B cell (primary cell): ENCODE measurements around the gene MST1. TPM values are rescaled to one million over a fixed set of nuclear protein-coding genes. Genes with fewer than 3 reads are reported as not detected.
A peak's percentile ranks its signal among the peaks of the same experiment; 100 is the strongest.

Experiments
- ATAC-seq: fragments of 200-7000 bp; cut with Tn5 transposase; one replicate; pipeline ENCODE4 v1.10.0; 2021; ENCODE audit warnings: low read depth, mild to moderate bottlenecking, moderate number of reproducible peaks, moderate library complexity
- CTCF ChIA-PET: fragments of 350-600 bp; sonication (Branson Sonifier 250); formaldehyde crosslinking; loops from one replicate; lab custom pipeline; 2021; ENCODE audit warnings: antibody characterized with exemption, inconsistent platforms; lab: Charles Lee
- POLR2A ChIA-PET: fragments of 350-600 bp; sonication (Branson Sonifier 250); formaldehyde crosslinking; loops from one replicate; lab custom pipeline; 2021; ENCODE audit warnings: antibody characterized with exemption; lab: Charles Lee
- DNase-seq: peaks from one replicate; pipeline ENCODE4 v3.0.0; 2013
- H2AFZ ChIP-seq: 2 replicates; pipeline ENCODE4 v1.6.1; 2012; ENCODE audit warnings: mild to moderate bottlenecking, low read depth, low read length; ENCODE audit not compliant: insufficient read depth, poor library complexity, severe bottlenecking
- H3K27ac ChIP-seq, 2 donors: 1 replicate in 1 of 2; 2 replicates in 1 of 2; pipeline ENCODE4 v1.5.1; 2012 to 2013; ENCODE audit warnings: low read length in 2 of 2, mild to moderate bottlenecking in 2 of 2, moderate library complexity in 1 of 2
- H3K27me3 ChIP-seq, 4 experiments: fragments of 200-600 bp in 1 of 4; sonication (generic) in 1 of 4; replicated peaks in 1 of 4; 1 replicate in 2 of 4; 2 replicates in 2 of 4; pipeline versions ENCODE4 v1.6.1 to v1.7.0; 2013 to 2016; ENCODE audit warnings: low read length in 3 of 4, mild to moderate bottlenecking in 2 of 4, mixed read lengths in 1 of 4, moderate library complexity in 1 of 4; ENCODE audit not compliant: insufficient read depth in 4 of 4, control insufficient read depth in 3 of 4; ENCODE audit errors: control extremely low read depth in 1 of 4
- H3K36me3 ChIP-seq, 2 experiments: replicated peaks in 1 of 2; 1 replicate in 1 of 2; 2 replicates in 1 of 2; pipeline versions ENCODE4 v1.6.1 to v1.7.1; 2013; ENCODE audit warnings: low read length in 1 of 2; ENCODE audit not compliant: insufficient read depth in 2 of 2, control insufficient read depth in 1 of 2; ENCODE audit errors: control extremely low read depth in 1 of 2, extremely low read depth in 1 of 2
- H3K4me1 ChIP-seq, 2 donors: fragments of 200-600 bp in 1 of 2; sonication (generic) in 1 of 2; 1 replicate in 1 of 2; 2 replicates in 1 of 2; pipeline versions ENCODE4 v1.5.1 to v1.6.1; 2013 to 2017; ENCODE audit warnings: low read length in 2 of 2; ENCODE audit not compliant: control insufficient read depth in 2 of 2, insufficient read depth in 2 of 2
- H3K4me2 ChIP-seq: replicated peaks from 2 replicates; pipeline ENCODE3; 2012; ENCODE audit warnings: mild to moderate bottlenecking, low read depth, low read length; ENCODE audit not compliant: poor library complexity, severe bottlenecking
- H3K4me3 ChIP-seq, 5 experiments: fragments of 200-600 bp in 1 of 5; sonication (generic) in 1 of 5; 1 replicate in 3 of 5; 2 replicates in 2 of 5; pipeline versions ENCODE4 v1.5.1 to v1.7.0; 2011 to 2016; ENCODE audit warnings: low read length in 4 of 5, mild to moderate bottlenecking in 4 of 5, low read depth in 2 of 5, control low read depth in 1 of 5, moderate library complexity in 1 of 5; ENCODE audit not compliant: insufficient read depth in 1 of 5; ENCODE audit errors: control extremely low read depth in 1 of 5, extremely low read depth in 1 of 5
- H3K79me2 ChIP-seq: fragments of 200-600 bp; sonication (generic); one replicate; pipeline ENCODE4 v1.6.0; 2016; ENCODE audit warnings: low read length; ENCODE audit not compliant: control insufficient read depth, insufficient read depth
- H3K9ac ChIP-seq: fragments of 200-600 bp; sonication (generic); 2 replicates; pipeline ENCODE4 v1.6.1; 2017; ENCODE audit warnings: mild to moderate bottlenecking, low read length, moderate library complexity
- H3K9me3 ChIP-seq, 3 donors: one replicate each; pipeline versions ENCODE4 v1.6.1 to v1.7.1; 2013; ENCODE audit warnings: low read length in 2 of 3; ENCODE audit not compliant: control insufficient read depth in 2 of 3, insufficient read depth in 1 of 3; ENCODE audit errors: control extremely low read depth in 1 of 3
- H4K20me1 ChIP-seq: 2 replicates; pipeline ENCODE4 v1.6.0; 2012; ENCODE audit warnings: mild to moderate bottlenecking, low read length; ENCODE audit not compliant: insufficient read depth, control insufficient read depth, poor library complexity, severe bottlenecking
- H3K27ac Mint-ChIP-seq: one replicate; pipeline ENCODE4 v1.8.0; 2021; ENCODE audit warnings: mixed read lengths
- H3K27me3 Mint-ChIP-seq: one replicate; pipeline ENCODE4 v1.8.0; 2021; ENCODE audit warnings: mixed read lengths
- H3K4me1 Mint-ChIP-seq: one replicate; pipeline ENCODE4 v1.8.0; 2021; ENCODE audit warnings: mixed read lengths
- H3K4me3 Mint-ChIP-seq: one replicate; pipeline ENCODE4 v1.8.0; 2021; ENCODE audit warnings: mixed read lengths
- H3K9me3 Mint-ChIP-seq: one replicate; pipeline ENCODE4 v1.8.0; 2022; ENCODE audit warnings: mixed read lengths; ENCODE audit not compliant: insufficient read depth
- CTCF ChIP-seq: fragments of 200-600 bp; IDR thresholded peaks from one replicate; pipeline ENCODE4 v1.8.0; 2022; ENCODE audit warnings: antibody characterized with exemption, mild to moderate bottlenecking
- EZH2 ChIP-seq: IDR thresholded peaks from 2 replicates; pipeline ENCODE4 v1.6.1; 2012; ENCODE audit warnings: borderline replicate concordance, low read depth, mild to moderate bottlenecking, moderate library complexity, low read length; ENCODE audit not compliant: insufficient read depth, poor library complexity, severe bottlenecking
- WGBS: methylation state at CpG from one replicate; pipeline ENCODE4 v1.1.5; 2013; ENCODE audit warnings: missing lambda C conversion rate; ENCODE audit not compliant: insufficient coverage; 5-methylcytosine and 5-hydroxymethylcytosine counted together
- intact Hi-C: fragments of 100-400 bp; cut with micrococcal nuclease; formaldehyde crosslinking; loops from one replicate; pipeline ENCODE4 v1.10.0; 2022
- polyA plus RNA-seq: library from polyadenylated mRNA; depleted of rRNA; stranded (reverse); fragments of >200 nt; gene quantifications from 2 replicates; pipeline ENCODE4 v1.2.3, GENCODE V29; 2012
- total RNA-seq, 2 donors: library from RNA; stranded (reverse); fragments of 120-200 nt in 1 of 2; gene quantifications; 1 replicate in 1 of 2; 2 replicates in 1 of 2; pipeline versions ENCODE4 v1.2.3 to v1.2.4, GENCODE V29; 2013 to 2022

Gene MST1
- total and polyA plus RNA-seq, 2 donors (not counting 1 experiment from before 2014, with no cell fraction given): 14.5 to 26.4 TPM

GRCh38 chr3:49716169-49716568 is 26.9 kb upstream of the MST1 start:
- Histone ChIP-seq H3K36me3 (peaks cover 0 to 6% of the 10 kb centered on the region in 2 experiments), H2AFZ (no peak overlapping the region), H3K9me3 (no peaks in the 10 kb centered on the region), H3K4me1 (peaks cover 6 to 24% of the 10 kb centered on the region in 2 donors), H3K4me3 (no peak overlapping the region), H3K4me2 (no peak overlapping the region), H3K27me3 (no peaks in the 10 kb centered on the region), H3K79me2 (peaks cover 4% of the 10 kb centered on the region), H3K27ac (no peak overlapping the region), H3K9ac (no peak overlapping the region), H4K20me1 (no peaks in the 10 kb centered on the region)
- no peak overlapping the region for H3K27ac Mint-ChIP-seq
- no peaks in the 10 kb centered on the region for H3K9me3 Mint-ChIP-seq
- TF ChIP-seq EZH2: no peak
- TF ChIP-seq CTCF: no peak
- ATAC-seq (no peak), DNase-seq (no peak)
- 93% methylated on average over 6 of the region's 7 CpGs for WGBS
- intact Hi-C loops: no loop called here
- H3K27me3 Mint-ChIP-seq: no peaks in the 10 kb centered on the region
- ChIA-PET POLR2A (no interaction called here), CTCF (interaction anchor here (1.1 kb wide), 1 partner anchor 123 kb away, joined by 3 read pairs; no protein-coding TSS in a partner anchor)
- peaks cover 25% of the 10 kb centered on the region for H3K4me1 Mint-ChIP-seq
- H3K4me3 Mint-ChIP-seq: no peak overlapping the region

GRCh38 chr3:49715611-49716121 is 26.4 kb upstream of the MST1 start:
- ChIA-PET POLR2A (interaction anchor here (1.0 kb wide), 1 partner anchor 9 kb away, joined by 5 read pairs; the partner anchor contains the start of gene GMPPB), CTCF (no interaction called here)
- peaks cover 20% of the 10 kb centered on the region for H3K4me1 Mint-ChIP-seq
- Histone ChIP-seq H3K4me2 (no peak overlapping the region), H3K27ac (no peak overlapping the region), H2AFZ (no peak overlapping the region), H3K4me1 (peaks cover 6 to 24% of the 10 kb centered on the region in 2 donors), H4K20me1 (no peaks in the 10 kb centered on the region), H3K9ac (no peak overlapping the region), H3K79me2 (peaks cover 4% of the 10 kb centered on the region), H3K9me3 (no peaks in the 10 kb centered on the region), H3K27me3 (no peaks in the 10 kb centered on the region), H3K4me3 (no peak overlapping the region), H3K36me3 (peaks cover 0 to 5% of the 10 kb centered on the region in 2 experiments)
- TF ChIP-seq CTCF: no peak
- TF ChIP-seq EZH2: no peak
- intact Hi-C loops: no loop called here
- 96% methylated on average over 13 of the region's 13 CpGs for WGBS
- ATAC-seq: no peak
- no peaks in the 10 kb centered on the region for H3K27me3 Mint-ChIP-seq
- no peaks in the 10 kb centered on the region for H3K9me3 Mint-ChIP-seq
- H3K4me3 Mint-ChIP-seq: no peak overlapping the region
- no peak overlapping the region for H3K27ac Mint-ChIP-seq
- DNase-seq: peak; percentile 25
